GM04503 (cell line): Measurements from ENCODE around the gene MEGF11.

Source experiments
- DNase-seq: peaks from one replicate; pipeline ENCODE4 v3.0.0-alpha.2; 2012; ENCODE audit warnings: low read depth

Gene MEGF11

DNA sequence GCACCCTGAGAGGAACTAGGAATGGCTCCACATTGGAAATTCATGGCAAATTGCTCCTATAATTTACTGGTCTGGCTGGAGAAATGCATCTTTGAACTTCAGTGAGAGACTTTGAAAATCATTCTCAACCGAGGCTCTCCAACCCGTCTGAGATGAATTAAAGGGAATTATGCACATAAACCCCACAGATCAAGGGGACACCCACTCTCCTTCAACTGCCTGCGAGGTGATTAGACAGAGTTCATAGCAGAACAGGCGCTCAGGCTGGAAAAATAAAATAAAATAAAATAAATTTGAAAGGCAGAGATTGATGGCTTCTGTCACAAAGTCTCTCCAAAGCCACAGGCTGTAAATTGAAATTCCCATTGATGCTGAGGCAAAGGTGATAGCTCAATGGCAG, 37.7 kb downstream of the MEGF11 start:
- DNase-seq, result no peak

DNA sequence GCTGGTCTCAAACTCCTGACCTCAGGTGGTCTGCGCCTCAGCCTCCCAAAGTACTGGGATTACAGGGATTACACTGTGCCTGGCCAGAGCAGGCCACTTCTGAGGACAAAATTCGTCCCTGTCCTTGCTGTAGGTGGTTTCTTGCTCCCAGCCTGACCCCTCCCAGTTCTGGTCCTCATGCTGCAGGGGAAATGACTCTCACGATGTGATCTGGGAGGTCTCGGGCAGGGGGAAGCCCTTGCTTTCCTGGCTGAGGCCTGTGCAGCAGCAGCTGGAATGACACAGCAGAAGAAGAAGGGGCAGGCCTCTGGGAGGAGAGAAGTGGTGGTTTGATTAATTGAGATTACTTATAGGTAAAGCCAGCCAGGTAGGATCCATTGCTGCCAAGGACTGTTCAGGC, 39.3 kb downstream of the MEGF11 start:
- no peak for DNase-seq

DNA sequence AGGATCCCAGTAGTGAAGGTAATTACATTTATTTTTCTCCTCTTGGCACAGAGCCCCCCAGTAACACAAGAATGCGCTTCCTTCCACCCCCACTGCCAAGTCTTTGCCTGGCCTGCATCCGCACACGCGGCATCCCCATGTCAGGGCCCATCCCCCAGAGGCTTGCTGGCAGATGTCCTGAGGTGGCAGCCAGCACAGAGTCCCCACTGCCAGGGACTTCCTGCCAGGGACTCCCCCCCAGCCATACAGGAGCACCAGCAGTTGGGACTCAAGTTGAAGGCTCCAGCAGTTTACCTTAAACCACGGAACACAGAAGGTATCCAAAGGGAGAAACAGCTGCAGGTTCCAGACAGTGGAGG, 41.0 kb downstream of the MEGF11 start:
- DNase-seq, result no peak

DNA sequence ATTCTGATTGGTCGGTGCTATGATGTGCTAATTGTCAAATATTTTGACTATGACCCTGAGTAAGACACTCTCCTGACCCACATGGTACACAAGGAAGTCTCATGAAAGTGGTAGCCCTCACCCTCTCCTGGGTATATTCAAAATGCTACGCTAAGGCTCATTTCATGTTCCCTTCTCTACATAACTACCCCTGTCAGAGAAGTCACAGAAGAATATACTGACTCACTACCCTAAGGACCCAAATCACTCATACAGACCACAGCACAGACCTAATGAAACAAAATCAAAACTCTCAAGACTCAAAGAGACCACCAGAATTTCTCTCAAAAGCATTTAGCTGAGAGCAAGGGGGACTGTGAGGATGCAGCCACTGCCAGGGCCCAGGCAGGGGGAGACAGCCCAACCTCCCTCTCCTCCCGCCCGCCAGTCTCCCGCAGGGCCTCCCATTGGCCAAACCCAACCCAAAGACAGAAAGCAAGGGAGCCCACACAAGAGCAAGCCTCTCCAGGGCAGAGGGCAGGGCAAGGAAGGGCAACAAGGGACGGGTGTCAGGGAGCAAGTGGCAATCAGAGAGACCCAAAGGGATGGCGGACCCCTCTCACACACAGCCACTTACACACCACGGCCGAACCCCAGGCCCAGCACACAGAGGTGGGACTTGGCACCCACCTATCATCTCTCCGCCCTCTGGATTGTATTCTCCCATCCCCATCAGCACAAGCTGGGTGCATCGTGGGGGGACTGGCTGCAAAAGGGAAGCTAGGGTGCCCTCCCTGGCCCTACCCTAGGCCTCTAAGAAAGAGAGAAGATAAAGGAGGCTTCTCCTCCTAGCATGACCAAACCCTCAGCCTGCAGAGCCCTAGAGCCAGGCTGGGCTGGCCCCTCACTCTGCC, 41.6 kb downstream of the MEGF11 start:
- no peak for DNase-seq

DNA sequence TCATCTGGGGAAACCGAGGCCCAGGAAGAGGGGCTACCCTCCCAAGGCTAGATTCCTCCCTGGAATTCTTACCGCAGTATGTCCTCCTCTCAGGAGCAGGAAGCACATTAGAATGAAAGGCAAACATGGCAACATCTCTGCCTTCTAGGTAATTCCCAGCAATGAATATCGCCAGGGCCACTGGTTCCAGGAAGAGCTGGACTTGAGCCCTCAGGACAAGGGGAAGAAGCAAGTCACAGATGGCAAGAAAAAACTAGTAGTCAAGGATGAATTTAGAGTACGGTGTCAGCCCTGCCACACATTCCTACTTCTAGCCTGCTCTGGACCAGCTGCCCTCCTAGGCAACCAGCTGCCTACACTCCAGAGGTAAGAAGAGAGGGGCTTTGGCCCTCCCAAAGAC, 42.9 kb downstream of the MEGF11 start:
- no peak for DNase-seq

DNA sequence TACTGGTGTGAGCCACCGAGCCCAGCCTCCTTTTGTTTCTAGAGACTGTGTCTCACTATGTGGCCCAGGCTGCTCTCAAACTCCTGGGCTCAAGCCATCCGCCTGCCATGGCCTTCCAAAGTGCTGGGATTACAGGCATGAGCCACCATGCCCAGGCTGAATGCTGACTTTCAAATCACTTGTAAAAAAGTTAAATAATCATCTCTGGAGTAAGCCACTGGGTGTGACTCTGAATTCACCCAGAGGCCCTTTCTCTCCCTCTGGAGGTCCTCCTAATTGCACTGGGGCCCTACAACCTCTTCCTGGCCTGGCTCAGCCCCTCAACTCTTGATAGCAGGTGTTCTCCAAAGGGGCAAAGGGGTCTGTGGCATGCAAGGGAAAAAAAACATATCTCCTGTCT, 54.8 kb downstream of the MEGF11 start:
- DNase-seq, result no peak

DNA sequence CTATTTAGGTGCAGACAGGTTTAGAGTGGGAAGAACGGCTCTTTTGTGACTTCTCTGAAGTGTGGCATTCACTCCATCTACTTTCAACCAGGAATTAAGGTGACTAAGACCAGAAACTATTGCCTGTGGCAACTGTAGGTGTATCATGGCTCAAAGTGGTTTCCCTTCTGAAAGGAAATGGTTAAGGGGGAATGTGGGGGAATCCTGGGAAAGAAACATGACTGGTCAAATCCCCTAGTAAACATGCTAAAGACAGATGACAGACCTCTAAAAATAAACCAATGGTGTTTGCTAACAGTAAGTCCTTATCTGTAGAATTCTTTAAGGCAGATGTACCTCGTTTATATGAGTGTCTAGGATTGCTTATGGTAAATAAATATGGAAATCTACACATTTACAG, 56.9 kb downstream of the MEGF11 start:
- DNase-seq, result no peak

DNA sequence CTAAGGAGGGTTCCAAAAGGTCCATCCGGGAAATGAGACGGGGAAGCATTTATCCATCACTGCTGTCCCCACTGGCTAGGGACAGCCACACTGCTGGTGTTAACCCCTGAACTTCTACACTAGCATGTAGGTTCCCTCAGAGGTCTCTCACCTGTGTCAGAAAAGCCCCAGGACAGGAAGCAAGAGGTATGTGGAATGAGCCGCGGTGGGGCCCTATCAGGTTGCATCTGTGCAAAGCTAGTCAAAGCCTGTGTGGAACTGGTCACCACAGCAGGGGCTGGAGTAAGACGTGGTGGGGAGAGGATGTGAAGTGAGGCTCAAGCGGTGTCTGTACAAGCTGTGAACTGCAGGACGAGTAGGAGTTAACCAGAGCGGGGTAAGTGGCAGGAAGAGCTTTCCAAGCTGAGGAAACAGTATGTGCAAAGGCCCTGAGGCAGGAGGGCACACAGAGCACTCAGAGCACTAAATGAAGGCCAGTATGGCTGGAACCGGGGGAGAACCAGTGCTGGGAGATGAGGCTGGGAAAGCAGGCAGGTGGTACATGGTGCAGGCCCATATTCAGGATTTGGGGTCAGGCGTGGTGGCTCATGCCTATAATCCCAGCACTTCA, 57.8 kb downstream of the MEGF11 start:
- DNase-seq, result no peak

DNA sequence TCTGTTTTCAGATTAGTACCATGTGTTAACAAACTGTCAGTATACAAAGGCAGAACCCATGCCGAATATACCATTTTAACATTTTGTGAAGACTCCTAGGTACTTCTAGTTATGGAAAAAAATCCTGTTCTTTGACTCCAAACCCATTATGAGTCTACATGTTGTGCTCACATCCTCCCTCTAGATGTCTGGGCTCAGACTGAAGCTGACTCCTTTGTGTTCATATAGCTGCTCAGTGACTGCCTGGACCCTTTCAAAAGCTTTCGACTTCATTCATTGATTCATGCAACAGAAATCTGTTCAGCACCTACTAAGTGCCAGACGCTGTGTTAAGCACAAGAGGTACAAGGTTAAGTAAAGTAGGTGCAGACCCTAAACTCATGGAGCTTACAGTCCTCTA, 60.5 kb downstream of the MEGF11 start:
- DNase-seq, result no peak

DNA sequence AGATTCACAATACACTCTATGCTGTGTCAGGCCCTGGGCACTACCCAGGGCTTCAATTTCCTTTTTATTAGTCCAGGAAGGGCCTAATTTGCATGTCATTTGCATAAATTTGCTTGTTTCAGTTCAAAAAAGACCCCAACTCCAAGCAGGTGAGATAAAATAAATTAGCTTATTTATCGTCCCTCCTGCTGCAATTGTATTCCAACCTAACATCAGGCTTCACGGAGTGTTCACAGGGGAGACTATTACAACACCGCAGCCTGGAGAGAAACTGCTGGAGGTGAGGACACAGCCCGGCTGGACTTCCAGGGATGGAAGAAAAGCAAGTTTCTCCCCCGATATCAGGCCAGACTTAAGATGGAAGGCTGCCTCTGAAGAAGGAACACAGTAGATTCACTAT, 62.8 kb downstream of the MEGF11 start:
- no peak for DNase-seq

DNA sequence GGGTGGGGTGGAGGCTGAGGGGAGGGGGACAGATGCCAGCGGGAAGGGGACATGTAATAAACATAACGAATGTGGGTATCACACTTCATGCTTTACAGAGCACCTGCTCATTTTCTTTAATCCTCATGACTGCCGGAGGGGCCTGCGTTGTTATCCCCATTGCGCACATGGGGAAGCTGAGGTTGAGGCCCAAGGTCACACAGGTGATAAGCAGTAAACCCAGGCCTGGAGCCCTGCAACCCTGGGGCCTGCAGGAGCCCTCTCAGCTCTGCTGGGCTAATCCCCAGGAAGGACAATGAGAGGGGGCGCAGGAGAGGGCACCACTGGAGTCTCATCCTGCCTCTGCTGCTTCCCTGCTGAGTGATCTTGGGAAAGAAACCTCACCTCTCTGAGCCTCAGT, 64.3 kb downstream of the MEGF11 start:
- DNase-seq, result no peak

DNA sequence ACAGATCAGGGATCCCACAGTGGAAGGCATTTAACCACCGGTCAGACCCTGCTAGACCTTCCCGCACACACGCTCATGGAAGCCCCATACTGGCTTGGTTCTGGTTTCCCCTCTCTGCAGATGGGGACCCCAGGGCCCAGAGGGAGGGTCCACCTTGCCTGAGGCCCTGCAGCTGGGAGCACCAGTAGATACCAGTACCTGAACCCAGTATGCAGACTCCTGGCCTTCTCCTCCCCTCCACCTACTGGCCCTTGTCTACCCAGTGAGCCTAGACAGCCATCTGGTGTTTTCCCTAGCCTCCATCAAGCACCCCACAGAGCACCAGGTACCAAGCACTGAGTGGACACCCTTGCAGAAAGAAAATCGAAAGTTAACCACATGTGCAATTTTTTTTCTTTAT, 65.1 kb downstream of the MEGF11 start:
- DNase-seq, result no peak

DNA sequence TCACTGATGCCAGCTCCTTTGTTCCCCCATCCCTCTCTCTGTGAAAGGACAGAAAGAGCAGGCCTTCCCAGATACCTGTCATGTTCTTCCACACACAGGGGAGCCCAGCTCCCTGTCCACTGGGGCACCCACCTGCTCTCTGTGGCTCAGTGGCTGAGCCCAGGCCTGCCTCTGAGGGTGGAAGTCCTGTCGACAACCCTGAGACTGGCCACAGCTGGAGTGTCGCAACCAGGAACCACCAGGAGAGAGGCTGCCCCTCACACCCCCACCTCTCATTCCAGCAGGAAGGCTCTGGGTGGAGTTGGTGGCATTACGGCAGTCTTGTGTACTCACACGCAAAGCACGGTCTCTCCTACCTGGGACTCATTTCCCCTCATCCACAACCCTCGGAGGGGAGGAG, 66.3 kb downstream of the MEGF11 start:
- DNase-seq, result no peak

DNA sequence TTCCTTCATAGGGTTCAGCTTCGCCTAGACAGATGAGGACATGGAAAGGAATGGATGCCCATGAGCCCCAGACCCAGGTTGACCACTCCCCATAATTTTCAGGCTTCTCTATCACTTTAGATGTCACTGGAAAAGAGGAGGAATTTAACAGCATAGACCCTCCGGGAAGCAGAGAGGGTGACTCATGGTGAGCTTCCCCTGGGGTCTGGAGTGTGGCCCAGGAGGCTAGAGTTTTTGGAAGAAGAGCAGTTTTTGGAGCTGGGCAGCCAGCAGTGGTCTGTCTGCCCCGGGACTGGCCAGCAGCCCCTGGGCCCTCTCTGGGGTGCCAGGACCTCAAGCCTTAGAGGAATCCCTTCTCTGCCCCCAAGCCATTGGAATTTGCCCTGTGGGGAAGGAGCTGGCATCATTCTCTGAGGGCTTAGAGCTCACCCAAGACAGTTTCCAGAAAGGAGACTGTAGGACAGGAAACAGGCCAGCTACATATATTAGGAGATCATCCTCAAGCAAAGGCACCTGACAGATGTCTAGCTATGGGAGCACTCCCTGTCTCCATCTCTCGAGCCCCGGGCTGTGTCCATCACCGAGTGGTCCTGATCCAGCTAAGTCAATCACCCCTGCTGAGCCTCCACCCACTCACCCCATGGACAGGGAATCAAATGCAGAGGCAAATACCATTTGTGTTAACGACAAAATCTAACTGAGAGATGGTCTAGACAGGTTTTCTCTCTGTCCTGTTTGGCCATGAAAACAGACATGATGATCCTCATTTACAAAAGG, 67.3 kb downstream of the MEGF11 start:
- no peak for DNase-seq

DNA sequence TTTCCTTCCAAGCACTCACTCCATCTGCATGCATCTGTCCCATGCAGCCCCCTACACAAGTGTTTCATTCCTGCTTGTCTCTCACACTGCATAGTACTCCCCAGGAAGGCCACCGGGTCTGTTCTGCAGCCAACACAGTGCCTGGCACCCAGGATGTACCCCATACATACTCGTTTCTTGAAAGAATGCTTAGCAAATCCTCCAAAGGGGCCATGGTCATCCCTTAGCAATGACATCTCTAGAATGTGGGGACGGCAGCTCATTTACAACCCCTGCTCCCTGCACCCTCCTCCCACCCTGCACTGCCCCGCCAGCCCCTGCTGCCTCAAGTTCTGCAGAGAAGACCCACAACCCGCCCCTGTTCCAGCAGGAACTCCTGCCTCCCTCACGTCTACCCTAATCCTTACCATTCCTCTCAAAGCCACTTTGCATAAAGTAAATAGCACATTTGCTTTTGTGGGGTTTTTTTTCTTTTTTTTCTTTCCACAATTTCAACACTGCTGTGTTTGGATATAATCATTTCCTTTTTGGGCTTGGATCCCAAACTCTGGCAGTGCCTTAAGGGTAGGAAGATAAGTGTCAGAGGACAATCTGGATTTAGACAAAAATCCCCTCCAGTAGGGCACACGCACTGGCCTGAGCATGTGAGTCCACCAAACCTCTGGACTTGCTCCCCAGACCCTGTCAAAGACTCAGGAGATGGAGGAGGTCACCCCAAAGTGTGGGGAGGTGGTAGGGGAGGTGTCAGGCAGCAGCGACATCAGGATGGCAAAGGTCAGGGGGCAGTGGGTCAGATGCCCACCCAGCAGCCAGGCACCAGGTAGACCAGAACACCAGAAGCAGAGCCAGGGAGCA, 68.4 kb downstream of the MEGF11 start:
- DNase-seq, result peak; percentile 5

DNA sequence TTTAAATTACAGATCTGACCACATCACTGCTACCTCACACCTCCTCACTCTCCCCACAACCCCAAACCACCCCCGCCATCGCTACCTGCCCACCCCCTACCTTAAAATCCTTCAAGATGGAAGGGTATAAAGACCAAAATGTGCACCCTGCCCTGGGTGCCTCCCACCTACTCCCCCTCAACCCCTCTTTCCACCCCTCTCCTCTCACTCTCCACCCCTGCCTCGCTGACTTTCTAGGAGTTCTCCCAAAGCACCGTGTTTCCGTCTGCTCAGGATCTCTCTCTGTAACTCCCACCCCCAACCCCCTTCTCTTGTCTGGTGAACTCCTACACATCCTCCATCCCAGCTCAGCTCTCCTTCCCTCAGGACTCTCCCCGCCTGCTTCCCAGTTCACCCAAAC, 69.1 kb downstream of the MEGF11 start:
- DNase-seq, result no peak

DNA sequence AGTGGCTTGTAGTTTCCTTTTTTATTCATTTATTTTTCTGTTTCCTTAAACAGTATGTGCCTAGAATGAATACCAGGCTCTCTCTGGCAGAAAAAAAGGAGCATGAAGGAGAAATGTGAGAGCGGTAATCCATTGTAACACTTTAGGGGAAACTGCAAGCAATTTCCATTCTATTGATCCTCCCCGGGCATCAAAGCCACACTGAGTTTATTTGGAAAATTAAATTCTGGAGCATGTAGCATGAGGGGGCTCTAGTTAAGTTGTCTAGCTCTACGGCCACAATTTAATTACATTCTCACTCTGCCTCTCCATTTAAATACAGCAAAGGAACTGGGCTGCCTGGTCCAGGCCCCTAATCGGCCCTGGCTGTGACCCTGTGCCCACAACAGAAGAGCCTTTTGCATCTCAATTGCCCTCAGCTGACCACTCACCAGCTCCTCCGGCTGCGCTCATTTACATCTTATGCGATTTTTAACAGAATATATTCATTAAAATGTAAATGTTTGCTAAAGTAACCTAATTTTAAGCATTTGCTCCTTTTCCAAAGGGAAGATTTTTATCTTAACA, 72.9 kb downstream of the MEGF11 start:
- DNase-seq, result no peak

DNA sequence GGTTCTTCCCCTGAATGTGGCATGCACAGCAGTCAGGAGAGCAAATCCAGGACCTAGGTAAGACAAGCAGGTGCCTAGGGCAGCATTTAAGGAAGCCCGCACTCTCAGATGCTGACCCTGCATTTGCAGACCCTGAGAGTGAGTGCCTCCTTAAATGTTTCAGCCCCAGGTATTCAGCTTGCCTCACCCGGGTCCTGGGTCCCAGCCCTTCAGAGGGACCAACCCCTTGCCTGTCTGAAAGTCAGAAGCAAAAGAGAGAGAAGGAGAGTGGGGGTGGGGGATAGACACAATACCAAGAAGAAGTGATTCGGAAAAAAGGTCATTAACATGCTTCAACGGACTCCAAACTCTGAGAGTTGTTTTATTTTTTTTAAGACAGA, 75.0 kb downstream of the MEGF11 start:
- DNase-seq, result no peak

DNA sequence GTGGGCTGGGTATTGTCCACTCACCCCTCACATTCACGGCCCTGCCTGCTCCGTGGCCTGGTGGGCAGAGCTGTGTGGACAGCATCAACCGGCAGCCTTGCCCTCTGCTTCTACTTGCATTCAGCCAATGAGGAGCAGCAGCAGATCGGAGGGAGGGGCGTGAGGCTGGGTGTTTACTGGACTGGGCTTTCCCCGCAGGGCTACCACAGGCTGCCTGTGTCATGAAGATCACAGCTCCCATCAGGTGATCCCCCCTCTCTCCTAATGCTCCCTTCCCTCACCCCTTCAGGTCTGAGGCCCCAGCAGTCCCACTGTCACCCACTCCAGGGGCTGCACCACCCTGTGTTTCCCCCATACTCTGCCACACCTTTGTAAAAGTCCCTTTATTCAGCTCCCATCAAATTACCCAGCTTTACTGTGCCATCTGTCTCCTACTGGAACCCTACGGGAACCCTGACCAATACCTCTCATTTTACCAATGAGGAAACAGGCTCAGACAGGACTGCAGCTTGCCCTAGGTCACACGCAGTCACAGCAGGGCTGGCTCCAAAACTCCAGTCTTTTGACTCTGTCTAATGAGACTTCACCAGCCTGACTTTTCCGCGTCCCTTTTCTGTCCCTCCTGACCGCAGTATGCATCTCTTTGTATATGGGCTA, 81.1 kb downstream of the MEGF11 start:
- DNase-seq, result no peak

DNA sequence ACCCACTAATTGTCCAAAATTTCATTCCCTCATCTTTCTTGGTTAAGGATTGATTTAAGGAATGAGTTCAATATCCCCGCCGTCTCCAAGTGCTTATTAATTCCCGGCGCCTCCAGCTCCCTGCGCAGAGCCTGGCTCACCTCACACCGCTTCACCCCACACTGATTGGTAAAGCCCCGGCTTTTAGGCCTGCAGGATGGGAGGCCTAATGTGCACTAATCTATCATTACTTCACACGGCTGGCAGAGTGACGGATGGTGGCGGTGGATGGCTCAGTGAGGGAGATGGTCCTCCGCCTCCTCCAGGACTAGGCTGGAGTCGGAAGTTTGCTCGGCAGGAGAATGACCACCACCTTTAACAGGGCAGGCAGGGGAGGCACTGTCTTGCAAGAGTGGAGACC, 81.7 kb downstream of the MEGF11 start:
- no peak for DNase-seq

DNA sequence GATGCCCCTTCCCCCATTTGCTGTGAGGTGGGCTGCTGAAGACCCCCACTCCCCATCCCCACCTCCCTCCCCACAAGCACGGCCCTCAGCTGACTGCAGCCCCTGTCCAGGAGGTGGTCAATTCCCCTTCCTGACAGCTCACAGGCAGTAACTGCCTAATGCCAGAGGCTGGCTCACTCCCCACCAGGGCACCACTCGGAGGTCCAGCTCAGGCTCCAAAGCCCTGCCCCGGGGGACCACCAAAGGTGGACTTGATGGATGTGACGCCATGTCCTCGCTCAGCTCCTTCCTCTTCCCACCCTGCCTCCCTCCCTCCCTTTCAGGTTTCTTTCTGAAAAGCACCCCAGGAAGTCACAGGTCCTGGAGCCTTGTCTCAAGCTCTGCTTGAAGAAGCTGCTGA, 82.8 kb downstream of the MEGF11 start:
- DNase-seq, result no peak
